ENCODE data around the gene FYN.

GRCh38 chr6:111701146-111701545 lies 172.1 kb downstream of the FYN start:
- no peak for TF ChIP-seq CTCF (conservative IDR thresholded peaks at IDR 0.05)
- no peak for TF ChIP-seq ZFX (IDR thresholded peaks at IDR 0.05)

All from C4-2B (cell line).